ENCODE results near the gene GPSM3. TPM values are rescaled to one million over a fixed set of nuclear protein-coding genes. Genes with fewer than 3 reads are reported as not detected.

The GPSM3 gene
- total RNA-seq, 6 experiments from 2014 or later, result 4.0 to 10.1 (median 7.6) TPM

- H3K9me3 Mint-ChIP-seq, result no peaks in the 10 kb centered on the region
- no peak overlapping the region for H3K27ac Mint-ChIP-seq
- no peak for TF ChIP-seq CTCF (IDR thresholded peaks at IDR 0.05)
- H3K4me1 Mint-ChIP-seq (ENCODE audit: low read depth), result no peaks in the 10 kb centered on the region
- H3K27me3 Mint-ChIP-seq (ENCODE audit: insufficient read depth), result peaks cover 60% of the 10 kb centered on the region
- DNase-seq, result no peak
- H3K4me3 Mint-ChIP-seq, result no peak overlapping the region
- H3K36me3 Mint-ChIP-seq (ENCODE audit: low read depth), result no peaks in the 10 kb centered on the region
These were observed 24.6 kb upstream of the GPSM3 start for GRCh38 chr6:32216998-32217397.

- H3K36me3 Mint-ChIP-seq (ENCODE audit: low read depth), result no peaks in the 10 kb centered on the region
- TF ChIP-seq CTCF (IDR thresholded peaks at IDR 0.05), result no peak
- H3K27me3 Mint-ChIP-seq (ENCODE audit: insufficient read depth), result peaks cover 55% of the 10 kb centered on the region
- no peak for DNase-seq
- no peak overlapping the region for H3K4me3 Mint-ChIP-seq
- no peaks in the 10 kb centered on the region for H3K4me1 Mint-ChIP-seq (ENCODE audit: low read depth)
- H3K9me3 Mint-ChIP-seq, result no peaks in the 10 kb centered on the region
- no peak overlapping the region for H3K27ac Mint-ChIP-seq
These were observed 23.8 kb upstream of the GPSM3 start for GRCh38 chr6:32216285-32216684.

- no peak for DNase-seq
- TF ChIP-seq CTCF (IDR thresholded peaks at IDR 0.05), result no peak
- H3K4me1 Mint-ChIP-seq (ENCODE audit: low read depth), result no peaks in the 10 kb centered on the region
- peaks cover 52% of the 10 kb centered on the region for H3K27me3 Mint-ChIP-seq (ENCODE audit: insufficient read depth)
- no peaks in the 10 kb centered on the region for H3K36me3 Mint-ChIP-seq (ENCODE audit: low read depth)
- no peak overlapping the region for H3K27ac Mint-ChIP-seq
- H3K9me3 Mint-ChIP-seq, result no peaks in the 10 kb centered on the region
- H3K4me3 Mint-ChIP-seq, result no peak overlapping the region
These were observed 23.2 kb upstream of the GPSM3 start for GRCh38 chr6:32215617-32216016.

- TF ChIP-seq CTCF (IDR thresholded peaks at IDR 0.05), result no peak
- Mint-ChIP-seq H3K27ac (no peak overlapping the region), H3K36me3 (ENCODE audit: low read depth) (no peaks in the 10 kb centered on the region), H3K27me3 (ENCODE audit: insufficient read depth) (peaks cover 44% of the 10 kb centered on the region), H3K9me3 (no peaks in the 10 kb centered on the region), H3K4me1 (ENCODE audit: low read depth) (no peaks in the 10 kb centered on the region), H3K4me3 (no peak overlapping the region)
- DNase-seq, result no peak
These were observed 21.7 kb upstream of the GPSM3 start for GRCh38 chr6:32214126-32214525.

- Mint-ChIP-seq H3K4me1 (ENCODE audit: low read depth) (no peaks in the 10 kb centered on the region), H3K4me3 (no peak overlapping the region), H3K27ac (no peak overlapping the region), H3K9me3 (no peaks in the 10 kb centered on the region), H3K27me3 (ENCODE audit: insufficient read depth) (peaks cover 44% of the 10 kb centered on the region), H3K36me3 (ENCODE audit: low read depth) (no peaks in the 10 kb centered on the region)
- no peak for DNase-seq
- TF ChIP-seq CTCF (IDR thresholded peaks at IDR 0.05), result no peak
These were observed 21.2 kb upstream of the GPSM3 start for GRCh38 chr6:32213649-32214048.

Data from HFFc6 (cell line).